Karpas-422 (cell line): ENCODE measurements around the gene CHTF18. TPM values are rescaled to one million over a fixed set of nuclear protein-coding genes. Genes with fewer than 3 reads are reported as not detected.
"Not testable (repeated sequence)": the region's sequence is repeated elsewhere in the genome, so short reads cannot be mapped to it uniquely, and the experiment has no call there.

Experiments used
- DNase-seq: peaks from one replicate; pipeline ENCODE4 v3.0.0-alpha.2; 2015
- H2AFZ ChIP-seq: fragments of 200-600 bp; sonication (generic); 2 replicates; pipeline ENCODE4 v1.6.1; 2014; ENCODE audit warnings: antibody characterized with exemption, low read length, mixed read lengths
- H3K27ac ChIP-seq: fragments of 200-600 bp; sonication (generic); 2 replicates; pipeline ENCODE4 v1.5.1; 2014; ENCODE audit warnings: mild to moderate bottlenecking, low read length, moderate library complexity
- H3K27me3 ChIP-seq: fragments of 200-600 bp; sonication (generic); 2 replicates; pipeline ENCODE4 v1.6.1; 2014; ENCODE audit warnings: low read length, mixed read lengths
- H3K36me3 ChIP-seq: fragments of 200-600 bp; sonication (generic); 2 replicates; pipeline ENCODE4 v1.6.1; 2014; ENCODE audit warnings: low read length, mixed read lengths; ENCODE audit not compliant: insufficient read depth
- H3K4me1 ChIP-seq: fragments of 200-600 bp; sonication (generic); 2 replicates; pipeline ENCODE4 v1.6.1; 2014; ENCODE audit warnings: mild to moderate bottlenecking, low read length, mixed read lengths
- H3K4me2 ChIP-seq: fragments of 200-600 bp; sonication (generic); 2 replicates; pipeline ENCODE4 v1.6.1; 2014; ENCODE audit warnings: low read length, low read depth, mild to moderate bottlenecking; ENCODE audit not compliant: poor library complexity, severe bottlenecking
- H3K4me3 ChIP-seq: fragments of 200-600 bp; sonication (generic); 2 replicates; pipeline ENCODE4 v1.5.1; 2014; ENCODE audit warnings: mild to moderate bottlenecking, antibody characterized with exemption, low read length, mixed read lengths
- H3K79me2 ChIP-seq: fragments of 200-600 bp; sonication (generic); 2 replicates; pipeline ENCODE4 v1.6.1; 2014; ENCODE audit warnings: mild to moderate bottlenecking, low read length, mixed read lengths
- H3K9ac ChIP-seq: fragments of 200-600 bp; sonication (generic); 2 replicates; pipeline ENCODE4 v1.6.0; 2014; ENCODE audit warnings: low read length
- H3K9me2 ChIP-seq: fragments of 200-600 bp; sonication (generic), shearing (Covaris generic); replicated peaks from 2 replicates; pipeline ENCODE4 v1.6.0; 2014; ENCODE audit warnings: mild to moderate bottlenecking, low read length, moderate library complexity; ENCODE audit not compliant: insufficient read depth
- H3K9me3 ChIP-seq: fragments of 300-700, 200-600 bp; sonication (generic); 2 replicates; pipeline ENCODE4 v1.6.1; 2014; ENCODE audit warnings: low read length, mixed read lengths
- H4K20me1 ChIP-seq: fragments of 200-600 bp; sonication (generic); 2 replicates; pipeline ENCODE4 v1.6.1; 2014; ENCODE audit warnings: mild to moderate bottlenecking, antibody characterized with exemption, low read length, low read depth; ENCODE audit not compliant: insufficient read depth
- total RNA-seq: library from RNA; depleted of rRNA; stranded (reverse); fragments of >200 nt; shearing (Covaris generic); gene quantifications from 2 replicates; pipeline ENCODE4 v1.2.3, GENCODE V29; 2014; ENCODE audit warnings: low replicate concordance

Gene CHTF18
- total RNA-seq, 1 experiment from 2014 or later = 7.9 TPM

DNA sequence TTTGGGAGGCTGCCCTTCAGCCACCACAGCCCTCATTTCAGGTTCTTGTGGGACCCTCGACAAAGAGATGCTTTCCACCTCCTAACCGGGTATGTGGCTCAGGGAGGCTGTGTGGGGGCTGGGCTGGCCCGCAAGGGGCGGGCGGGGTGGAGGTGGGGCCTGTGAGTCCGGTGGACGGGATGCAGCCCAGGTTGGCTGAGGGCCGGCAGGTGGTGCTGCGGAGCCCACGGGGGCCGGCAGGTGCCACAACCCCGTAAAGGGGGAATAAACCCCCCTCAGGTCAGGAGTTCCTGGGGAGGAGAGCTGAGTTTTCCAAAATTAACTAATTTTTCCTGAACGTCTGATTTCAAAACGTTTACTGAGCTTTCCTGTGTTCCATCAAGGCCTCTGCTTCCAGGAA lies 42.7 kb upstream of the CHTF18 start:
- H3K27me3 ChIP-seq = no peaks in the 10 kb centered on the region
- no peaks in the 10 kb centered on the region for H3K9me3 ChIP-seq
- no peaks in the 10 kb centered on the region for H3K36me3 ChIP-seq
- H3K27ac ChIP-seq = no peak overlapping the region
- H3K4me1 ChIP-seq = no peaks in the 10 kb centered on the region; the same call in 1 of the 2 replicates
- H3K79me2 ChIP-seq = no peaks in the 10 kb centered on the region
- H3K4me3 ChIP-seq = no peak overlapping the region
- H3K4me2 ChIP-seq = no peak overlapping the region
- DNase-seq = peak; percentile 80
- H3K9ac ChIP-seq = no peak overlapping the region
- no peaks in the 10 kb centered on the region for H3K9me2 ChIP-seq
- no peak overlapping the region for H2AFZ ChIP-seq
- no peaks in the 10 kb centered on the region for H4K20me1 ChIP-seq

DNA sequence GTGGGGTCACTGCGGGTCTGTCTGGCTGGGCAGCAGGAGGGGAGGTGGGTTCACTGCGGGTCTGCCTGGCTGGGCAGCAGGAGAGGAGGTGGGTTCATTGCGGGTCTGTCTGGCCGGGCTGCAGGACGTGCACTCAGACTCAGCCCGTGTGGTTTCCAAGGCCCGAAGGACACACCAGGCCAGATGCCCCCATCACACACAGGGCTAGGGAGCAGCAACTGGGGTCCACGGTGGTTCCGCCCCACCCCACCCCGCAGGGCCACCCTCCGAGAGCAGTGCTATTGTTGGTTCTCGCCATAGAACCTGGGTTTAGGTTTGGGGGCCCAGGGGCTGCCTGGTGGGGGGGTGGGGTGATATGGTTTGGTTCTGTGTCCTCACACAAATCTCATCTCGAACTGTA lies 41.8 kb upstream of the CHTF18 start:
- no peaks in the 10 kb centered on the region for H3K79me2 ChIP-seq
- H2AFZ ChIP-seq = no peak overlapping the region
- no peak overlapping the region for H3K9ac ChIP-seq

GRCh38 chr16:747978-748746 lies 40.3 kb upstream of the CHTF18 start:
- no peak overlapping the region for H3K4me3 ChIP-seq
- no peaks in the 10 kb centered on the region for H3K27me3 ChIP-seq
- no peak overlapping the region for H2AFZ ChIP-seq
- no peak for DNase-seq
- H3K79me2 ChIP-seq = no peaks in the 10 kb centered on the region
- no peak overlapping the region for H3K4me2 ChIP-seq
- H3K27ac ChIP-seq = no peak overlapping the region
- no peaks in the 10 kb centered on the region for H3K9me3 ChIP-seq
- H3K36me3 ChIP-seq = no peaks in the 10 kb centered on the region
- no peaks in the 10 kb centered on the region for H3K4me1 ChIP-seq
- H3K9me2 ChIP-seq = no peaks in the 10 kb centered on the region
- no peaks in the 10 kb centered on the region for H4K20me1 ChIP-seq
- no peak overlapping the region for H3K9ac ChIP-seq

More for the DNA sequence above, 41.8 kb upstream of the CHTF18 start:
- H3K4me2 ChIP-seq = no peak overlapping the region
- DNase-seq = no peak
- H4K20me1 ChIP-seq = no peaks in the 10 kb centered on the region
- no peaks in the 10 kb centered on the region; the same call in 1 of the 2 replicates for H3K4me1 ChIP-seq
- no peaks in the 10 kb centered on the region for H3K27me3 ChIP-seq
- H3K36me3 ChIP-seq = no peaks in the 10 kb centered on the region
- no peak overlapping the region for H3K27ac ChIP-seq
- no peak overlapping the region for H3K4me3 ChIP-seq
- H3K9me3 ChIP-seq = no peaks in the 10 kb centered on the region
- no peaks in the 10 kb centered on the region for H3K9me2 ChIP-seq

GRCh38 chr16:749010-749409 lies 39.4 kb upstream of the CHTF18 start:
- Histone ChIP-seq H3K9ac (no peak overlapping the region), H3K4me1 (no peaks in the 10 kb centered on the region), H3K79me2 (no peaks in the 10 kb centered on the region), H3K4me2 (no peak overlapping the region), H4K20me1 (no peaks in the 10 kb centered on the region), H3K9me3 (no peaks in the 10 kb centered on the region), H3K27ac (no peak overlapping the region), H3K4me3 (no peak overlapping the region), H3K9me2 (no peaks in the 10 kb centered on the region), H3K27me3 (no peaks in the 10 kb centered on the region), H3K36me3 (no peaks in the 10 kb centered on the region), H2AFZ (no peak overlapping the region)
- DNase-seq = no peak

GRCh38 chr16:750485-750884 lies 37.9 kb upstream of the CHTF18 start:
- H4K20me1 ChIP-seq = no peaks in the 10 kb centered on the region
- no peaks in the 10 kb centered on the region for H3K27me3 ChIP-seq
- no peaks in the 10 kb centered on the region for H3K9me2 ChIP-seq
- H3K27ac ChIP-seq = no peak overlapping the region
- H3K4me3 ChIP-seq = no peak overlapping the region
- H3K79me2 ChIP-seq = no peaks in the 10 kb centered on the region
- H3K4me1 ChIP-seq = no peaks in the 10 kb centered on the region
- H3K4me2 ChIP-seq = no peak overlapping the region
- DNase-seq = no peak
- no peaks in the 10 kb centered on the region for H3K9me3 ChIP-seq
- H3K36me3 ChIP-seq = no peaks in the 10 kb centered on the region
- no peak overlapping the region for H3K9ac ChIP-seq
- no peak overlapping the region for H2AFZ ChIP-seq

- H3K36me3 ChIP-seq = no peaks in the 10 kb centered on the region
- no peaks in the 10 kb centered on the region for H3K9me3 ChIP-seq
- H4K20me1 ChIP-seq = no peaks in the 10 kb centered on the region
- H3K9me2 ChIP-seq = no peaks in the 10 kb centered on the region
- no peaks in the 10 kb centered on the region for H3K4me1 ChIP-seq
- H3K4me3 ChIP-seq = no peak overlapping the region
- no peak for DNase-seq
- H3K27me3 ChIP-seq = no peaks in the 10 kb centered on the region
- no peak overlapping the region for H3K27ac ChIP-seq
- no peak overlapping the region for H3K9ac ChIP-seq
- no peaks in the 10 kb centered on the region for H3K79me2 ChIP-seq
- H3K4me2 ChIP-seq = no peak overlapping the region
- no peak overlapping the region for H2AFZ ChIP-seq
These were observed 37.0 kb upstream of the CHTF18 start for GRCh38 chr16:751152-752006.

GRCh38 chr16:752007-752312 lies 36.5 kb upstream of the CHTF18 start:
- Histone ChIP-seq H3K79me2 (no peaks in the 10 kb centered on the region), H3K9ac (no peak overlapping the region), H3K4me3 (no peak overlapping the region), H3K36me3 (no peaks in the 10 kb centered on the region), H3K27ac (no peak overlapping the region), H3K27me3 (no peaks in the 10 kb centered on the region), H4K20me1 (no peaks in the 10 kb centered on the region), H3K9me2 (no peaks in the 10 kb centered on the region), H3K9me3 (no peaks in the 10 kb centered on the region), H3K4me2 (no peak overlapping the region), H2AFZ (no peak overlapping the region), H3K4me1 (no peaks in the 10 kb centered on the region)
- DNase-seq = no peak

- H3K4me2 ChIP-seq, H2AFZ ChIP-seq, H3K36me3 ChIP-seq, H3K4me1 ChIP-seq, H3K27me3 ChIP-seq, H3K9me2 ChIP-seq, H3K4me3 ChIP-seq, H3K79me2 ChIP-seq, H3K9ac ChIP-seq, H4K20me1 ChIP-seq, H3K27ac ChIP-seq, DNase-seq, H3K9me3 ChIP-seq: not testable (repeated sequence)
These were observed 34.3 kb upstream of the CHTF18 start for GRCh38 chr16:754121-754607.
